Measurements from ENCODE around the gene GNAZ. TPM values are rescaled to one million over a fixed set of nuclear protein-coding genes. Genes with fewer than 3 reads are reported as not detected.

GNAZ gene
- total and polyA plus RNA-seq, 3 donors from 2014 or later = 13.7 to 20.2 (median 15.1) TPM

- no peak overlapping the region for H3K27ac ChIP-seq
- 100% methylated on average over 2 of the region's 2 CpGs for whole genome bisulfite sequencing, 2 donors
- H3K36me3 ChIP-seq (ENCODE audit: low read depth, missing control alignments) = no peaks in the 10 kb centered on the region
- H3K27me3 ChIP-seq = no peaks in the 10 kb centered on the region
- no peaks in the 10 kb centered on the region for H3K4me1 ChIP-seq
- DNase-seq = no peak
- H3K4me3 ChIP-seq = no peak overlapping the region
- TF ChIP-seq CTCF (IDR thresholded peaks at IDR 0.05) = no peak
- no peak for TF ChIP-seq POLR2A (IDR thresholded peaks at IDR 0.05)
- no peaks in the 10 kb centered on the region for H3K9me3 ChIP-seq
- intact Hi-C loops (cut with DNase I; ENCODE audit: low total_unique reads) = no loop called here
Measured at GRCh38 chr22:23114721-23115020, 44.4 kb downstream of the GNAZ start.

GRCh38 chr22:23115369-23115768 is 45.0 kb downstream of the GNAZ start:
- DNase-seq = no peak
- TF ChIP-seq CTCF (IDR thresholded peaks at IDR 0.05) (no peak), POLR2A (IDR thresholded peaks at IDR 0.05) (no peak)
- H3K4me1 ChIP-seq = no peaks in the 10 kb centered on the region
- no peak overlapping the region for H3K27ac ChIP-seq
- H3K36me3 ChIP-seq (ENCODE audit: low read depth, missing control alignments) = no peaks in the 10 kb centered on the region
- intact Hi-C loops (cut with DNase I; ENCODE audit: low total_unique reads) = no loop called here
- H3K27me3 ChIP-seq = no peaks in the 10 kb centered on the region
- 96 to 98% methylated on average over 7 of the region's 7 CpGs for WGBS, 2 donors
- no peak overlapping the region for H3K4me3 ChIP-seq
- no peaks in the 10 kb centered on the region for H3K9me3 ChIP-seq

GRCh38 chr22:23115825-23116494 is 45.6 kb downstream of the GNAZ start:
- DNase-seq = no peak
- Histone ChIP-seq H3K27me3 (no peaks in the 10 kb centered on the region), H3K4me1 (no peaks in the 10 kb centered on the region), H3K4me3 (no peak overlapping the region), H3K9me3 (no peaks in the 10 kb centered on the region), H3K27ac (no peak overlapping the region), H3K36me3 (ENCODE audit: low read depth, missing control alignments) (no peaks in the 10 kb centered on the region)
- intact Hi-C loops (cut with DNase I; ENCODE audit: low total_unique reads) = no loop called here
- TF ChIP-seq CTCF (IDR thresholded peaks at IDR 0.05) (no peak), POLR2A (IDR thresholded peaks at IDR 0.05) (no peak)
- WGBS, 2 donors = 88 to 94% methylated on average over 18 of the region's 18 CpGs

GRCh38 chr22:23116506-23117263 is 46.4 kb downstream of the GNAZ start:
- no peak overlapping the region for H3K4me3 ChIP-seq
- no peak overlapping the region for H3K27ac ChIP-seq
- no peaks in the 10 kb centered on the region for H3K27me3 ChIP-seq
- WGBS, 2 donors = 88 to 94% methylated on average over 10 of the region's 10 CpGs
- no peaks in the 10 kb centered on the region for H3K4me1 ChIP-seq
- no peak for DNase-seq
- H3K9me3 ChIP-seq = no peaks in the 10 kb centered on the region
- TF ChIP-seq POLR2A (IDR thresholded peaks at IDR 0.05) (no peak), CTCF (IDR thresholded peaks at IDR 0.05) (no peak)
- intact Hi-C loops (cut with DNase I; ENCODE audit: low total_unique reads) = no loop called here
- no peaks in the 10 kb centered on the region for H3K36me3 ChIP-seq (ENCODE audit: low read depth, missing control alignments)

GRCh38 chr22:23117275-23117674 is 47.0 kb downstream of the GNAZ start:
- no peak for DNase-seq
- WGBS, 2 donors = 94 to 100% methylated on average over 5 to 10 of the region's 10 CpGs
- no peak for TF ChIP-seq POLR2A (IDR thresholded peaks at IDR 0.05)
- TF ChIP-seq CTCF (IDR thresholded peaks at IDR 0.05) = no peak
- no peaks in the 10 kb centered on the region for H3K36me3 ChIP-seq (ENCODE audit: low read depth, missing control alignments)
- no peak overlapping the region for H3K27ac ChIP-seq
- H3K9me3 ChIP-seq = no peaks in the 10 kb centered on the region
- H3K4me1 ChIP-seq = no peaks in the 10 kb centered on the region
- H3K4me3 ChIP-seq = no peak overlapping the region
- H3K27me3 ChIP-seq = no peaks in the 10 kb centered on the region
- intact Hi-C loops (cut with DNase I; ENCODE audit: low total_unique reads) = no loop called here

All from testis (tissue), 3 donors.